NCI-H748 treated with DMSO at 0.1 percent for 48 hours (cell line): Measurements from ENCODE around the gene CDK6.
"Not testable (repeated sequence)": the region's sequence is repeated elsewhere in the genome, so short reads cannot be mapped to it uniquely, and the experiment has no call there.

Experiments
- DNase-seq: peaks from one replicate; lab custom pipeline; 2025; lab: John Stamatoyannopoulos, UW

CDK6 gene

GRCh38 chr7:92761391-92762097, 74.8 kb downstream of the CDK6 start:
- DNase-seq: no peak

GRCh38 chr7:92758796-92759431, 77.5 kb downstream of the CDK6 start:
- no peak for DNase-seq

- not testable (repeated sequence) for DNase-seq
Observed at GRCh38 chr7:92757311-92757910, 79.0 kb downstream of the CDK6 start.

GRCh38 chr7:92755680-92756079, 80.7 kb downstream of the CDK6 start:
- DNase-seq: no peak

- no peak for DNase-seq
Observed at GRCh38 chr7:92754919-92755581, 81.3 kb downstream of the CDK6 start.

- DNase-seq: no peak
Observed at GRCh38 chr7:92753614-92754013, 82.8 kb downstream of the CDK6 start.

GRCh38 chr7:92751902-92752901, 84.2 kb downstream of the CDK6 start:
- no peak for DNase-seq

GRCh38 chr7:92750946-92751345, 85.4 kb downstream of the CDK6 start:
- no peak for DNase-seq

GRCh38 chr7:92750447-92750839, 85.9 kb downstream of the CDK6 start:
- no peak for DNase-seq

GRCh38 chr7:92749832-92750446, 86.4 kb downstream of the CDK6 start:
- DNase-seq: no peak

- DNase-seq: no peak
Observed at GRCh38 chr7:92749327-92749755, 87.0 kb downstream of the CDK6 start.

- no peak for DNase-seq
Observed at GRCh38 chr7:92748495-92748894, 87.9 kb downstream of the CDK6 start.

GRCh38 chr7:92747041-92747835, 89.1 kb downstream of the CDK6 start:
- no peak for DNase-seq

- no peak for DNase-seq
Observed at GRCh38 chr7:92745241-92745640, 91.1 kb downstream of the CDK6 start.

- not testable (repeated sequence) for DNase-seq
Observed at GRCh38 chr7:92744180-92744579, 92.2 kb downstream of the CDK6 start.

GRCh38 chr7:92742186-92742585, 94.2 kb downstream of the CDK6 start:
- DNase-seq: no peak

- DNase-seq: no peak
Observed at GRCh38 chr7:92740700-92741126, 95.7 kb downstream of the CDK6 start.

GRCh38 chr7:92740134-92740533, 96.2 kb downstream of the CDK6 start:
- DNase-seq: no peak

GRCh38 chr7:92739091-92739490, 97.3 kb downstream of the CDK6 start:
- no peak for DNase-seq

- no peak for DNase-seq
Observed at GRCh38 chr7:92737706-92738105, 98.7 kb downstream of the CDK6 start.
